ENCODE measurements around the gene PRR30.

PRR30 gene

DNA sequence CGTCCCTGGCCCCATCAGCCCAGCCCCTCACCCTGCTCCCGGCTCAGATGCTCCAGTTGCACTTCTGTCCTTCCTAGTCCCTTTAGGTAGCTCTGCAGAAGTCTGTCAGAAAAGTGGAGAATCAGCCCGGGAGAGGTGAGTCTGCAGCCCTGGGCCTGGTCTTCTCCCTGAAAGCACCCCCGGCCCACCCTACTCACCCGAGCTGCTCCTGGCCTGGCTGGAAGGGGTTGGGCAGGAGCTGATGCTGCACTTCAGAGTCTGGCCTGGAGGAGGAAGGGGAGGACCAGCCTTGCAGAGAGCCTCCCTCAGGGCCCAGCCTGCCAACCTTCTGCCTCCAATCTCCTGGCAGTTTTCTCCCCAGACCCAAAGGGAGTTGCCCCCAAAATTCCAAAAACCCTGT, 36.9 kb downstream of the PRR30 start:
- peaks cover 7% of the 10 kb centered on the region for H3K36me3 Mint-ChIP-seq (ENCODE audit: low read depth)
- no peak overlapping the region for H3K4me3 Mint-ChIP-seq
- H3K27ac Mint-ChIP-seq = no peak overlapping the region
- no peaks in the 10 kb centered on the region for H3K27me3 Mint-ChIP-seq (ENCODE audit: low read depth)
- no peaks in the 10 kb centered on the region for H3K9me3 Mint-ChIP-seq
- H3K4me1 Mint-ChIP-seq (ENCODE audit: low read depth) = peaks cover 3% of the 10 kb centered on the region

DNA sequence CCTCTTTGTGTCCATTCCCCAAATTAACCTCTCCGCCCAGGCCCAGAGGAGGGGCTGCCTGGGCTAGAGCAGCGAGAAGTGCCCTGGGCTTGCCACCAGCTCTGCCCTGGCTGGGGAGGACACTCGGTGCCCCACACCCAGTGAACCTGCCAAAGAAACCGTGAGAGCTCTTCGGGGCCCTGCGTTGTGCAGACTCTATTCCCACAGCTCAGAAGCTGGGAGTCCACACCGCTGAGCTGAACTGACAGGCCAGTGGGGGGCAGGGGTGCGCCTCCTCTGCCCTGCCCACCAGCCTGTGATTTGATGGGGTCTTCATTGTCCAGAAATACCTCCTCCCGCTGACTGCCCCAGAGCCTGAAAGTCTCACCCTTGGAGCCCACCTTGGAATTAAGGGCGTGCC, 39.2 kb downstream of the PRR30 start:
- Mint-ChIP-seq H3K9me3 (no peaks in the 10 kb centered on the region), H3K27ac (no peak overlapping the region), H3K27me3 (ENCODE audit: low read depth) (no peaks in the 10 kb centered on the region), H3K4me1 (ENCODE audit: low read depth) (peaks cover 14% of the 10 kb centered on the region), H3K36me3 (ENCODE audit: low read depth) (peaks cover 7% of the 10 kb centered on the region), H3K4me3 (no peak overlapping the region)

DNA sequence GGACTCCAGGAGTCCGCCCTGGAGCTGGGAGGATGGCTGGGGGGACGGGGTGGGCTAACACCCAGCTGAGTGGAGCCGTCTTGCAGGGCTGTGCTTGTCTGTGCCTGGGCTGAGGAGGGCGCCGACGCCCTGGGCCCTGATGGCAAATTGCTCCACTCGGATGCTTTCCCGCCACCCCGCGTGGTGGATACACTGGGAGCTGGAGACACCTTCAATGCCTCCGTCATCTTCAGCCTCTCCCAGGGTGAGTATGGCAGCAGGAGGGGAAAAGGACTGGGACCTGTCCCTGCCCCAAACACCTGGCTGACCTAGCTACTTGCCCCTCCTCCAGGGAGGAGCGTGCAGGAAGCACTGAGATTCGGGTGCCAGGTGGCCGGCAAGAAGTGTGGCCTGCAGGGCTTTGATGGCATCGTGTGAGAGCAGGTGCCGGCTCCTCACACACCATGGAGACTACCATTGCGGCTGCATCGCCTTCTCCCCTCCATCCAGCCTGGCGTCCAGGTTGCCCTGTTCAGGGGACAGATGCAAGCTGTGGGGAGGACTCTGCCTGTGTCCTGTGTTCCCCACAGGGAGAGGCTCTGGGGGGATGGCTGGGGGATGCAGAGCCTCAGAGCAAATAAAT, 39.8 kb downstream of the PRR30 start:
- no peak overlapping the region for H3K4me3 Mint-ChIP-seq
- H3K4me1 Mint-ChIP-seq (ENCODE audit: low read depth) = peaks cover 14% of the 10 kb centered on the region
- H3K27ac Mint-ChIP-seq = no peak overlapping the region
- peaks cover 7% of the 10 kb centered on the region for H3K36me3 Mint-ChIP-seq (ENCODE audit: low read depth)
- no peaks in the 10 kb centered on the region for H3K27me3 Mint-ChIP-seq (ENCODE audit: low read depth)
- no peaks in the 10 kb centered on the region for H3K9me3 Mint-ChIP-seq

DNA sequence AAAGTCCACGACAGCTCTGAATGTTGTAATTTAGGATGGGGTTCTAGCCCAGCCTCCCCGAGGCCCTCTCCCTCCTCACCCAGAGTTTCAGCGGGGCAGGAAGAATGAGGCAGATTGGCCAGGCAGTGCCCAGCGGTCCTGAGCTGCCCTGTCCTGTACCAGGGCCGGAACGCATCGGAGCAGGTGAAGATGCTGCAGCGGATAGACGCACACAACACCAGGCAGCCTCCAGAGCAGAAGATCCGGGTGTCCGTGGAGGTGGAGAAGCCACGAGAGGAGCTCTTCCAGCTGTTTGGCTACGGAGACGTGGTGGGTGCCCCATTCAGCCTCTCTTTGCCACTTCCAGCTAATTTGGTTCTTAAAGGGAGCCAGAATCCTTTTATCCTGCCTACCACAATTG, 41.9 kb downstream of the PRR30 start:
- Mint-ChIP-seq H3K4me1 (ENCODE audit: low read depth) (peaks cover 14% of the 10 kb centered on the region), H3K4me3 (no peak overlapping the region), H3K9me3 (no peaks in the 10 kb centered on the region), H3K27me3 (ENCODE audit: low read depth) (no peaks in the 10 kb centered on the region), H3K36me3 (ENCODE audit: low read depth) (peaks cover 9% of the 10 kb centered on the region), H3K27ac (no peak overlapping the region)

DNA sequence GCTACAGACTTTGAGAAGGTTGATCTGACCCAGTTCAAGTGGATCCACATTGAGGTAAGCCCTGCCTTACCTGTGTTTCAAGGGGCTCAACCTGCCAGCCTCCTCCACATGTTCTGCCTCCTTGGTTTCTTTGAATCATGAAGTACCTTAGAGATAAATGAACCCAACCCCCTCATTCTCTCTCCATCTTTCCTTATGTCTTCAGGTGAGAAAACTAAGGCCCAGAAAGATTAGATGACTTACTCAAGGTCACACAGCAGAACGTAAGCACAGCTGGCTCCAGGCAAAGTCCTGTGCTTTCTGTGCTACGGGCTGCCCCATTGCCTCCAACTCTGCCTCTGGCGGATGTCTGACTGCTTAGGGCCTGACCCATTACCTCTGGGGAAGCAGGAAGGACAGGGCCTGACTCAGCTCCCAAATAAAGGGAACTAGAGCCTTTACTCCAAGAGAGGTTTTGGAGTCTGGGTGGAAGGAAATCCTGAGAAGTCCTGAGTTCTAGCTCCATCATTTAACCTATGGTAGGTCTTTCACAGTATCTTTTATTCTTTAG, 42.4 kb downstream of the PRR30 start:
- Mint-ChIP-seq H3K27me3 (ENCODE audit: low read depth) (no peaks in the 10 kb centered on the region), H3K9me3 (no peaks in the 10 kb centered on the region), H3K4me3 (no peak overlapping the region), H3K36me3 (ENCODE audit: low read depth) (peaks cover 9% of the 10 kb centered on the region), H3K27ac (peak overlapping the region; percentile 22), H3K4me1 (ENCODE audit: low read depth) (peaks cover 14% of the 10 kb centered on the region)

DNA sequence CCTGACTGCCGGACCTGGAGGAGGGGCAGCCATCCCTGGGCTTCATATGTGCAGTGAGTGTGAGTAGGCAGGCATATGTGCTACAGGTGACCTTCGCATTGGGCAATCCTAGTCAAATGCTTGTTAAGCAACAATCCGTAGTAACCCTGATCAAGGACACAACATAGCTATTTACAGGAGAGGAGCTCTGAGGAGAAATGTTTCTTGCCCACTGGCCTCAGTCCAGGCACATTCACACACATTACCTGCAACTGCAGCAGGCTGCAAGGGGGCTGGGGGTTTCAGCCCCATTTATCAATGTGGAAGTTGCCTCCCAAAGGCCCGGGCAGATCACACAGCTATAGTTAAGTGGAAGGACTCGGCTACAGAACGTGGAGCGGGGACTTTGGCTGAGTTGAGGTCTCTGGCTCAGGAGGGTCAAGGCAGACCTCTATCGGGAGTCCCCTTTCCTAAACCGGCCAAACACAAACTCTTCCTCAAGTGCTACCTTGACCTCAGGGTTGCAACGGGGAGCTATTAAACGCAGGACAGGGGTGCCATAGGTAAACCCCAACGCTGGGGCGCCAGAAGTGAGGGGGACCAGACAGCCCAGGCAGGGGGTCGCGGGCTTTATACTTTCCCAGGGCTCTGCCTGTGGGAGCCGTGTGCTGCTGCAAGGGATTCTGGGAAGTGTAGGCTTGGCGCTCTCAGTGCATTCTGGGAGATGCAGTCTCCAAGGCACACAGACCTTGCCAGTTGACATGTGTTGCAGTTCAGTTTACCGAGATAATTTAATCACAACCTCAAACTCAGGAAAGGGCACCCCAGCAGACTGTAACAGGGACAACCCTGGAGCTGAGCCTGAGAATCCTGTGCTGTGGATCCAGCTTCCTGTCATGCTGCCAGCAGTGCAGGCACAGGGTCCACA, 43.2 kb downstream of the PRR30 start:
- Mint-ChIP-seq H3K27me3 (ENCODE audit: low read depth) (no peaks in the 10 kb centered on the region), H3K27ac (peak overlapping the region; percentile 63), H3K4me1 (ENCODE audit: low read depth) (peaks cover 14% of the 10 kb centered on the region), H3K9me3 (no peaks in the 10 kb centered on the region), H3K4me3 (peak overlapping the region; percentile 37), H3K36me3 (ENCODE audit: low read depth) (peaks cover 9% of the 10 kb centered on the region)

DNA sequence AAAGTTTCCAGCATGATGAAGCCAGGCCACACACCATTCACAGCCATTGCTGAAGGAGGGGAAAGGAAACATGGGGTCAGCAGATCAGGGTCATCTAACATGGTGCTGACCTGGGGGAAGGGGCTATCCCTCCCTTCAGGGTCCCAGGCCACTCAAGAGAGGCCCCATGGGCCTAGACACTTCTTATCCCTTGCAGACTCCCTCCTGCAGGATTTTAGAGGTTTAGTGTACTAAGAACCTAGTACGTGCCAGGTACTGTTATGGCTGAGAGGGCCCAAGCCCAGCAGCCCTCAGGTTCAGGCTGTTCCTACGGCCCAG, 43.8 kb downstream of the PRR30 start:
- Mint-ChIP-seq H3K36me3 (ENCODE audit: low read depth) (peaks cover 9% of the 10 kb centered on the region), H3K27me3 (ENCODE audit: low read depth) (no peaks in the 10 kb centered on the region), H3K27ac (peak overlapping the region; percentile 45), H3K4me3 (peak overlapping the region; percentile 37), H3K9me3 (no peaks in the 10 kb centered on the region), H3K4me1 (ENCODE audit: low read depth) (peaks cover 14% of the 10 kb centered on the region)

DNA sequence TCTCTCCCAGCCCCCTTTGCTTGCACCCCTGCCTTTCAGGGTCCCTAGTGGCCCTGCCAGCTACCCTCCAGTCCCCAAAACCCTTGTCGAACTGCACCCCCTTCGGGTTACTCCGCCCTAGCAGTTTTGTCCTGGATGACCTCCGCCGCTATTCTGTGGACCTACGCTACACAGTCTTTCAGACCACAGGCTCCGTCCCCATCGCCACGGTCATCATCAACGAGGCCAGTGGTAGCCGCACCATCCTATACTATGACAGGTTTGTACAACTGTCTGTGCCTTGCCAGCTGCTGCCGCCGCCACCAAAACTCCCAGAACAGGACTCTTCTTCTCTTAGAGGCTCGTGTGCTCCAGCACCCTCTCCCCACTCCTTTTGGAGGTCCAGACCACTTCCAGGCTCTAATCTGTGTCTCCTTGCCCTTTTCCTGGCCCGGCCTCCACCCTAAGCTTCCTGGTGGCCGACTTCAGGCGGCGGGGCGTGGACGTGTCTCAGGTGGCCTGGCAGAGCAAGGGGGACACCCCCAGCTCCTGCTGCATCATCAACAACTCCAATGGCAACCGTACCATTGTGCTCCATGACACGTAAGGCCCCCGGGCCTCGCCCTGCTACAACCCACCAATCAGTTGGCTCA, 44.7 kb downstream of the PRR30 start:
- Mint-ChIP-seq H3K9me3 (no peaks in the 10 kb centered on the region), H3K27me3 (ENCODE audit: low read depth) (no peaks in the 10 kb centered on the region), H3K36me3 (ENCODE audit: low read depth) (peaks cover 7% of the 10 kb centered on the region), H3K4me3 (no peak overlapping the region), H3K4me1 (ENCODE audit: low read depth) (peaks cover 18% of the 10 kb centered on the region), H3K27ac (no peak overlapping the region)

DNA sequence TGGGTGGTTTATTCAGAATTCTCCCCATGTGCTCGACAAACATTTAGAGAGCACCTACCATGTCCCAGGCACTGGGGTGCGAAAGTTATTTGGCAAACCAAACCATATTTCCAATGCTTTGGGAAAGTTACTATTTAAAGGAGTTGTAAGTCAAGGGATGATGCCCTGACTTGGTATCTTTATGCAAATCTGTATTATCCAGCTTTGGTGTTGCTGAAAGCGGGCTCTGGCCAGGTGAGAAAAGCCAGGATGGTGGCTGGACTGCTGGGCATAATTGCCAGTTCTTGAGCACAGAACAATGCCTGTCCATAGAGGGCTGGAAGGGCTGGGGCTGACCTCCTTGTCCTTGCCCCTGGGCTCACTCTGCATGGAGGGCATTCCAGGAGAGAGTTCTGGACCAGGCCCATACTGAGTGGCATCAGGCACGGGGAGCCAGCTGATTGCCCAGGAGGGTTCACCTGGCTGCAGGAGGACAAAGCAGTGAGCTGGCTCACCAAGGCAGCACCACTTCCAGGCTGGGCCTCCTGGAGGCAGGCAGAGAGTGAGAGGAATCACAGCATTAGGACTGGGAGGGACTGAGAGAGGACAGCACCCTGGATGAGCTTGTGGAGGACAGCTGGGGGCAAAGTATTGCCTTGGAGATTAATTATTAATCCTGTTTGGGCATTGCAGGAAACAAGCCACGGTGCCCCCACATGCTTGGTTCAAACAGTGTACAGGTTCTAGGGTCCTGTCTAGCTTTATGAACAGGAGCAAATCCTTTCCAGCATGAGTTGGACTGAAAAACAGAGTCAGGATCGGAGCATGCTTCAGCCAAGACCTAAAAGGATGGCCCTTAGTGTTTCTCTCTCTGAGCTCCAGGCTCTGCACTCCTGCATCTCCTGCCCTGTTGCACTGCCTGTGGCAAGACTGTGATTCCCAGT, 45.5 kb downstream of the PRR30 start:
- H3K4me3 Mint-ChIP-seq = no peak overlapping the region
- no peak overlapping the region for H3K27ac Mint-ChIP-seq
- H3K27me3 Mint-ChIP-seq (ENCODE audit: low read depth) = no peaks in the 10 kb centered on the region
- peaks cover 17% of the 10 kb centered on the region for H3K4me1 Mint-ChIP-seq (ENCODE audit: low read depth)
- peaks cover 4% of the 10 kb centered on the region for H3K36me3 Mint-ChIP-seq (ENCODE audit: low read depth)
- no peaks in the 10 kb centered on the region for H3K9me3 Mint-ChIP-seq

DNA sequence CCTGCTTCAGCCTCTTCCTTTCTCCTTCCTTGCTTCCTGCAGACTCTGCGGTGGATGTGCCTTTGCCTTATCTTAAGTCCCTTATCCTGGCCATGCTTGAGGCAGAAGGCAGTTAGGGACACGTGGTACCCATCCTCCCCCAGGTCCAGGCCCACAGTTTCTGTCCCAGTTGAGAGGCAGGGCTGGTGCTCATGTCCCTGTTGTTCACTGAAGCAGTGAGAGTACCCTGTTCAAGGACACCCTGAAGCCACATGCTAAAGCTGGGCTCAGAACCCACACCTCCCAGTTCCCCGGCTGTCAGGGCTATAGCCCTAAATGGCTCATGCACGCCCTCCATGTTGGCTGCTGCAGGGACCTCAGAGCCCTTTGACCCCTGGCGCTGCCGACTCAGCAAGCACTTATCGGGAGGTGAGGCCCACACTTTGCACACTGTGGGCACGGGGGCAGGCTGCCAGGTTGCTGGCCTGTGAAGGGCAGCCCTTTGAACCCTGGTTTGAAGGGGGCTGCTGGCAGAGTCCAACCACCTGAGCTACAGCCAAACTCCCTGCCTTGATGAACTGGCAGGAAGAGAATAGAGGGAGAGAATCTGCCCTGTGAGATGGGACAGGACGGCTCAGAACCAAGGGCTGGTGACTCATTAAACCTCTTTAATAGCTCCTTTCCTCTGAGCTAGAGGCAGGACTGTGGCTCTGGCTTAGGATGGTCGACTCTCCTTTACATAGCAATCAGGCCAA, 46.3 kb downstream of the PRR30 start:
- H3K4me1 Mint-ChIP-seq (ENCODE audit: low read depth) = peaks cover 21% of the 10 kb centered on the region
- H3K36me3 Mint-ChIP-seq (ENCODE audit: low read depth) = peaks cover 2% of the 10 kb centered on the region
- no peaks in the 10 kb centered on the region for H3K27me3 Mint-ChIP-seq (ENCODE audit: low read depth)
- H3K4me3 Mint-ChIP-seq = no peak overlapping the region
- H3K9me3 Mint-ChIP-seq = no peaks in the 10 kb centered on the region
- no peak overlapping the region for H3K27ac Mint-ChIP-seq

DNA sequence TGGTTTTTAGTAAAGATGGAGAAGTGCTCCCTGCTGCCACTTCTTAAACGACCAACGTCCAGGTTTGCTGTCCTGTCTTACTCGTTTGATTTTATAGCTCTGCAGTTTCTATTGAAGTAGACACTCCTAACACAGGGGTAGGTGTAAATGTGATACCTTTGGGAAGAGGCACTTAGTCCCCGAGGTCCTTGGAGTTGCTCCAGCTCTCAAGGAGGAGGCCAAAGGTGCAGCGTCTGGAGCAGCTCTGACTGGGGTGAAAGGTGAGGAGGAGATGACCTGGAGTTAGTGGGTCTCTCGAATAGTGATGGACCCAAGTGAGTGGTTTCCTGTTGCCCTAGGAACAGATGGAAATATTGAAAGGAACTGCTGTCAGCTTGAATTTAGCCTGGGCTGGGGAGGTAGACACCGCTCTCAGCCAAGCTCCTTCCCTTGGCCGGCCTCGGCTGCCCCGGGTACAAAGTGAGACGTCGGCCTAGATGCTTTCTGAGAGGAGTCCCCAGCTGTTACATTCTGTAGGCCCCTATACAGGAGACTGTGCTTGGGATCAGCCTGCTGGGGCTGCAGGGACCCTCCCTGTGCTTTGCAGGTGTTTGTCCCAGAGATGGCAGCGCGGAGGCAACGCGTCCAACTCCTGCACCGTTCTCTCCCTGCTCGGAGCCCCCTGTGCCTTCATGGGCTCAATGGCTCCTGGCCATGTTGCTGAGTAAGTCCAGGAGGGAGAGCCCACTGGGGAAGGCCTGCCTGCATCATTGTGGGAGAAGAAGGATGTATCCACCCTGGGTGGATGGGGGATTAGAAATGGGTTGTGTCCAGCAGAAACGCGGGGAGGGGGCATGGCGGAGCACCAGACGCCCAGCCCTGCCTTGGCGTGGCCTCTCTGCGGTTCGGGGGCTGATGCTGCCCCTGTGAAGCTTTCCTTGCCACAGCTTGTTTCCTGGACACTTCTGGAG, 47.2 kb downstream of the PRR30 start:
- peaks cover 2% of the 10 kb centered on the region for H3K36me3 Mint-ChIP-seq (ENCODE audit: low read depth)
- no peaks in the 10 kb centered on the region for H3K9me3 Mint-ChIP-seq
- H3K4me3 Mint-ChIP-seq = no peak overlapping the region
- H3K27me3 Mint-ChIP-seq (ENCODE audit: low read depth) = no peaks in the 10 kb centered on the region
- H3K27ac Mint-ChIP-seq = no peak overlapping the region
- H3K4me1 Mint-ChIP-seq (ENCODE audit: low read depth) = peaks cover 26% of the 10 kb centered on the region

DNA sequence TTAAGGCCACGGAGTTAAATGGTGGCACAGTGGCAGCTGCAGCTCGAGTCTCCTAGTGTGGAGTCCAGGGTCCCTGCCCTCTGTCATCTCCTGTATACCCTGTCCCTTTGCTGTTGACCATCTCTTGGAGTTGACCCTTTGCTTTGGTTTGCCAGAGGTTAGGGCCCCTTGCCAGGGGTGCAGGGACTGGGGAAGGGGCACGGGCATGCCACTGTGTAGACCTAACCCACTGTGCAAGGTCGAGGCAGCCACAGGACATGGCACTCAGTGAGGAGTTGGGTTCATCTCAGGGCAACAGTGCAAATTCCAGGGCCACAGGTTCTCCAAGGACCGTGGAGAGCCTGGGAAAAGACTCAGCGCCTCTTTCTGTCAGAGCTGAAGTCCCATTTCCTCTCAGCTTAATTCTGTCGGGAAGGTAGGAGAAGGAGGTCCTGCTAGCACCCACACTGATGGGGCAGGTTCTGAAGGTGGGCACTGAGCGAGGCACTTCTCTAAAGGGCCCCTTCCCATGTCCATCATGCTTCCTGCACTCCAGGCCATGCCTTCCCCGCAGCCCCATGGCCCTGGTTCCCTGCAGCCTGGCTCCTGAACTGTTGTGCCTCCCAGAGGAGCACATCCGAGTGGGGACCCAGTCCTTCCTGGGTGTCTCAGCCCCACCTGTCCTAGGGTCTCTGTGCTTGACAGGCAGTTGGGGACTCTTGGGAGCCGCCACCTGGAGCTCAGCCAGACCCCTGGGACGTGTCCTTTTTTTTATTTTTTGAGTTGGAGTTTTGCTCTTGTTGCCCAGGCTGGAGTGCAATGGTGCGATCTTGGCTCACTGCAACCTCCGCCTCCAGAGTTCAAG, 49.9 kb downstream of the PRR30 start:
- Mint-ChIP-seq H3K4me1 (ENCODE audit: low read depth) (peaks cover 23% of the 10 kb centered on the region), H3K27me3 (ENCODE audit: low read depth) (no peaks in the 10 kb centered on the region), H3K9me3 (no peaks in the 10 kb centered on the region), H3K27ac (no peak overlapping the region), H3K36me3 (ENCODE audit: low read depth) (peaks cover 2% of the 10 kb centered on the region), H3K4me3 (no peak overlapping the region)

All from T-helper 1 cell treated with Interleukin-12 subunit alpha and Interleukin-12 subunit beta and Interleukin-4 antibody, amounts not matched to agents 30 μg/mL and 1 μg/mL, for 36 hours (primary cell).